ENCODE results near the gene ADAM22. TPM values are rescaled to one million over a fixed set of nuclear protein-coding genes. Genes with fewer than 3 reads are reported as not detected.

Gene ADAM22
- total and polyA plus RNA-seq, 10 of the 15 experiments (the other 5 are each of a cell fraction or from before 2014, with no cell fraction given), result 1.4 to 24.5 (median 7.6) TPM

GRCh38 chr7:88219781-88220747 lies 286.0 kb downstream of the ADAM22 start, which contains the start of gene SRI:
SRI (minus strand) TSS chr7:88220038; CDS start chr7:88220026, 12 bp downstream.
- RAD21 ChIA-PET (ENCODE audit: unreplicated experiment), result interaction anchor here (0.6 to 1.8 kb wide), 6 partner anchors 16 to 286 kb away, joined by 3 to 6 read pairs (median 4); partner anchors contain the start of gene ADAM22
- H3K27me3 ChIP-seq (replicated peaks in 1 of 2; ENCODE audit: control insufficient read depth in 2 of 2, insufficient read depth in 2 of 2, low read length in 1 of 2), result no peaks in the 10 kb centered on the region
- H3K4me3 ChIP-seq, result peak within 1 kb of the TSS; percentile 80
- peak; percentile 40 for DNase-seq (ENCODE audit: low read depth, low spot score)
- FAIRE-seq, result no peak
- H3K36me3 ChIP-seq (ENCODE audit: control insufficient read depth in 2 of 2, insufficient read depth in 2 of 2, low read length in 1 of 2), result peaks cover 5 to 11% of the 10 kb centered on the region in 2 experiments
- H4K20me1 ChIP-seq (ENCODE audit: control insufficient read depth, insufficient read depth), result no peaks in the 10 kb centered on the region
- ATAC-seq, result peak; percentile 83
- POLR2A ChIA-PET, result interaction anchor here (0.6 to 1.6 kb wide), 7 partner anchors 9 to 181 kb away, joined by 3 to 11 read pairs (median 4); no protein-coding TSS in a partner anchor
- peak within 1 kb of the TSS; percentile 94 for H3K9ac ChIP-seq (ENCODE audit: control insufficient read depth, insufficient read depth, low read length)
- H3K9me3 ChIP-seq (replicated peaks; ENCODE audit: control insufficient read depth, insufficient read depth, low read length), result no peaks in the 10 kb centered on the region
- H3K27ac ChIP-seq (ENCODE audit: control insufficient read depth, insufficient read depth), result peak within 1 kb of the TSS; percentile 74
- BruUV-seq (replicated peaks), result no TSS peak
- no peaks in the 10 kb centered on the region for H3K4me1 ChIP-seq (ENCODE audit: control insufficient read depth, insufficient read depth, low read length)
- H3K4me2 ChIP-seq (ENCODE audit: control insufficient read depth, insufficient read depth), result peak within 1 kb of the TSS; percentile 99
- peaks cover 33% of the 10 kb centered on the region for H3K79me2 ChIP-seq (ENCODE audit: control insufficient read depth, insufficient read depth, low read length)
- intact Hi-C loops (cut with micrococcal nuclease; ENCODE audit: unreplicated experiment) (loop anchor here (5.0 to 10.0 kb wide), 4 partner anchors 293 to 1065 kb away; partner anchors contain the start of genes DBF4, DMTF1, SLC25A40 and TMEM243), in situ Hi-C loops (cut with MboI) (no loop called here)
- WGBS (ENCODE audit: insufficient coverage, insufficient replicate concordance, low lambda C conversion rate, missing lambda C conversion rate), result under 1% methylated on average over 62 of the region's 75 CpGs
- H2AFZ ChIP-seq (ENCODE audit: control insufficient read depth, low read depth, low read length), result peak within 1 kb of the TSS; percentile 95
- CTCF ChIA-PET, result interaction anchor here (0.6 to 1.6 kb wide), 8 partner anchors 12 to 785 kb away, joined by 3 to 10 read pairs (median 4); no protein-coding TSS in a partner anchor
- SMC1A ChIA-PET (ENCODE audit: uncharacterized antibody, unreplicated experiment), result interaction anchor here (0.6 to 1.4 kb wide), 7 partner anchors 10 to 1003 kb away, joined by 3 to 5 read pairs (median 3); no protein-coding TSS in a partner anchor
- no peak for TF ChIP-seq WRNIP1 (IDR thresholded peaks at IDR 0.05; ENCODE audit: borderline replicate concordance, low read depth, low read length)
- TF ChIP-seq POLR2AphosphoS5 (IDR thresholded peaks at IDR 0.05; ENCODE audit: low read length), result peak; percentile 89
- 0 out of 2 replicates have a peak, but pooled peaks have one; percentile 42 for TF ChIP-seq CHD2 (IDR thresholded peaks at IDR 0.05; ENCODE audit: borderline replicate concordance, low read depth, low read length)
- TF ChIP-seq GATAD2B (conservative IDR thresholded peaks at IDR 0.05; ENCODE audit: low read depth), result peak; percentile 98
- TF ChIP-seq ZNF217 (IDR thresholded peaks at IDR 0.05), result peak; percentile 66; the same call in 1 of the 2 replicates
- 0 out of 2 replicates have a peak, but pooled peaks have one; percentile 48 for TF ChIP-seq ELK1 (IDR thresholded peaks at IDR 0.05; ENCODE audit: low read depth, low read length)
- peak; percentile 85 for TF ChIP-seq SMARCA5 (IDR thresholded peaks at IDR 0.05)
- TF ChIP-seq YY1 (IDR thresholded peaks at IDR 0.05; ENCODE audit: low read depth, low read length), result peak; percentile 92
- TF ChIP-seq E4F1 (IDR thresholded peaks at IDR 0.05; ENCODE audit: borderline replicate concordance, partially characterized antibody), result peak; percentile 53
- no peak for TF ChIP-seq BMI1 (IDR thresholded peaks at IDR 0.05; ENCODE audit: borderline replicate concordance)
- no peak for TF ChIP-seq TCF7 (IDR thresholded peaks at IDR 0.05; ENCODE audit: borderline replicate concordance)
- TF ChIP-seq ZNF592 (IDR thresholded peaks at IDR 0.05), result no peak
- TF ChIP-seq SPI1 (IDR thresholded peaks at IDR 0.05; ENCODE audit: borderline replicate concordance, insufficient read depth, low read depth, low read length), result no peak

Data from GM12878 (cell line).